Activated T-helper 1 cell treated with anti-CD3 and anti-CD28 coated beads, Interleukin-2, amount 50 U/mL, for 16 hours (primary cell): ENCODE results near the gene NABP1.

ENCODE experiments used
- DNase-seq, 2 donors: peaks; one replicate each; pipeline ENCODE4 v3.0.0-alpha.2; 2020; ENCODE audit warnings: low read depth in 1 of 2, low spot score in 1 of 2

The NABP1 gene

DNA sequence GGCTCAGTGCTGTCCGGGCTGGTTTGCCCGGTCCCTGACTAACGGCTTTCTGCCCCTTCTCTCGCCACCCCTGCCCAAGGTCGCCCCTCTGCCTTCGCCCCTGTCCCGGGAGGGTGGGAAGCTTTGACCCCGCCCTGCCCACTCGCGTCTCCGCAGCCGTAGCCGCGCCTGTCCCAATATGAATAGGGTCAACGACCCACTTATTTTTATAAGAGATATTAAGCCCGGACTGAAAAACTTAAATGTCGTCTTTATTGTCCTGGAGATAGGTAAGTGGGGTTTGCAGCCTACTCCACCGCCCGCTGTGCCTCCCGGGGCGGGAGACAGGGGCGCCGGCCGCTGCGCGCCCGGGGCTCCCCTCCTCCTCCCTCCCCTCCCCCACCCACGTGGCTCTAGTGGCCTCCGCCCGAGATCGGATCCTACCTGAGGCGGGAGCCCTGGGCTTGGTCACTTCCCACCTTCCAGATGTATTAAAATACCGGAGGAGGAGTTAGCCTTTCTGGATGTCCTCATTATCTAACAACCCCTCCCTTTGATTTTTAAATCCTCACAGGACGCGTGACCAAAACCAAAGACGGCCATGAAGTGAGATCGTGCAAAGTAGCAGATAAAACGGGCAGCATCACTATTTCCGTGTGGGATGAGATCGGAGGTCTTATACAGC lies 633 bp downstream of the NABP1 start:
- peak; percentile 24 to 45 for DNase-seq

GRCh38 chr2:191679818-191680600 lies 2.1 kb downstream of the NABP1 start:
- no peak for DNase-seq

DNA sequence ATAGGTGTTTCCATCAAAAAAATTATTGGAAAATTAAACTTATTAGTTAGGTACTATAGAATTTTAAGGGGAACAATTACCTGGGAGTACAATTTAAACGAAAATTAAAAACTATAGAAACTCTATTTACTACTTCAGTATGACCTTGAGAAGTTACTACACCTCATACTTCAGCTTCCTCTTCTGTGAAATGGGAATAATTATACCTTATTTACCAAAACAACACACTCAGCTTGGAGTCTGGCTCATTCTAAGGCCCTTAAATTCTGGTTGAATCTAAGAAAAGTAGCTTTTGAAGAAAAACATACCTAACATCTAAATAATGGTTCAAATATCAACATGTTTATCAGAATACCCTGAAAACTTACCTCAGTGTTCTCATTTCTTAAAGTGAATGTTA lies 2.7 kb downstream of the NABP1 start:
- no peak for DNase-seq

- no peak for DNase-seq
These were observed 4.2 kb downstream of the NABP1 start for GRCh38 chr2:191682126-191682525.

- no peak for DNase-seq
These were observed 8.1 kb downstream of the NABP1 start for GRCh38 chr2:191686066-191686465.

- DNase-seq: no peak
These were observed 8.8 kb downstream of the NABP1 start for GRCh38 chr2:191686729-191687128.

DNA sequence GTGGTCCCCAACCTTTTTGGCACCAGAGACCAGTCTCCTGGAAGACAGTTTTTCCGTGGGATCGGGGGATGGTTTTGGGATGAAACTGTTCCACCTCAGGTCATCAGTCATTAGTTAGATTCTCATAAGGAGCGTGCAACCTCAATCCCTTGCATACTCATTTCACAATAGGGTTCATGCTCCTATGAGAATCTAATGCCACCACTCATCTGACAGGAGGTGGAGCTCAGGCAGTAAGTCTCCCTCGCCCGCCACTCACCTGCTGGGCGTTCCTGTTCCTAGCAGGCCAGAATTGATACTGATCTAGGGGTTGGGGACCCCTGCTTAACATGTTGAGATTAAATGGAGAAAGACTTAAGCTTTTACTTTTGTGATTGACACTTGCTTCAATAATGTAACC lies 9.9 kb downstream of the NABP1 start:
- no peak for DNase-seq

DNA sequence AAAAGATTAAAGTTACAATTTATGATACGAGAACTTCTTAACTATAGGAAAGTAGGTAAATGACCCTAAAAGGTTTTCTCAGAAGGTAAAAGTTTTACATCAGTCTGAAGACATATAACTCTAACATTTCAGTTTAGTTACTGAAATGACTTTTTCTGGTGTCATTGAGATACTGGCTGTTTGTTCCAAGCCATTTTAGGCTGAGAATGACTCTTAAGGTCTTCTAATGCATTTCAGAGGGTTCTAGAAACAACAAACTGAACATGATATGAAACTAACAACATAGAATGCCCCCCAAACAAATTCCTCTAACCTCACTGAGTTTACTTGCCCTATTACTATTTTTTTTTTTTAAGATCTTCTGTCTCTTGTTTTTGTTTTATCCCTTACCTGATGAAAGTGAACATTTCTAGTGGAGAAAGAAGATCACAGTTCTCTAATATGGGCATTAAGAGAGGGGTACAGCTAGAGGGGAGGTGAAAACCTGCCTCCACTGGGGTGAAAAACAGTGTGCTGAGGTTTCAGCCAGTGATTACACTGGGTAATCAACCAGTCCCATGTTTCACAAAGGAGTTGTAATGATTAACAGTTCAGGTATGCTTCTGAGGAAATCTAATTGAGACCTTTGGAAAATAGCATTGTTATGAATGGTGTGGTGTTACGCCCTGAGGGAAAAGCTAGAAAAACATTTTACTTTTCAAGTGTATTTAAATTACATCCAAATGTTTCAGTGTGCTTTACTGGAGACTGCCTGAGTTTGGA lies 11.2 kb downstream of the NABP1 start:
- DNase-seq: no peak

DNA sequence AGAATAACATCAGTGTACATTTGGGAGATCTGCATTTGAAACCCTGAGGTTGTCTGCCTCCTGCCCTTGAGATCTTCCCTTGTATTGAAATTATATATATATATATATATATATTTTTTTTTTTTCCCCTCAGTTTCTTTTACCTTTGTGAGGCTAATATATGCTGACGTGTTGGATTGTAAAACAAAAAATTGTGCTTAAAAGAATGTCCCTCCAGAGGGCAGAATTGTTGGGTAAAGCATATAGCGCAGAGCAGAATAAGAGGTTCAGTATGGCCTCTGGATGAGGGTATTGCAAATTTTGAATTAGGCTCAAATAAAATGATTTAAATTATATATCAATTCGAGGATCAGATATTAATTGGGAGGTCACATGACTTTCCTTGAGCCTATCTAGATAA lies 12.4 kb downstream of the NABP1 start:
- DNase-seq: no peak

DNA sequence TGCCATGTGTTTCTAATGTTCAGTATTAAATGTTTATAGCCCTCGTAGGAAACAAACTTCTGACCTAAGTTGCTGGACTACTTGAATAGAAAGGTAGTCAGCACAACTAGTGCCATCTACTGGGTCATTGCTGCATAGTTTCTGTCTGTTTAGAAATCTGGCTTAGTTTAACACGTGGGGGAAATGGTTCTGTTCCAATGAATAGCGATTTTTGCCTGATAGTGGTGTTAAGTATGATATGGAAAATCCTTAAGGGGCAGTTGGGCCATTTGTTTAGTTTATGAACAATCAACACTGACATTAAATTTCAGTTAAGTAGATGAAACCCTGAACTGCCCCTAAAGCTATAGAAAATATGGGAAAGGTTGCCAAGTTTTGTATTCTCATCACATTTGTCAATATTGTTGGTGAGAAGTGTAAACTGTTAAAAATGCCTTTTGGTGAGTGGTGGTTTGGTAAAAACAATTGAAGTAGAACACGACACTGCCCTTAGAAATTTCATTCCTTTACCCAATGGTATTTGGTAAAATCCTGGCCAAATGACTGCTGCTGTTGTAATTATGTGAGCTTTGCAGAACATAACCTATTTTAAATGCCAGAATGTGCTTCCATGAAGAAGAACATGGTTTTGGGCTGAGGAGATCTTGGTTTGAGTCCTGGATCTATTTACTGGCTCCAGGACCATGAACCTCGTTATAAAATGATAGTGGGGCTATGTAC lies 13.2 kb downstream of the NABP1 start:
- no peak for DNase-seq

DNA sequence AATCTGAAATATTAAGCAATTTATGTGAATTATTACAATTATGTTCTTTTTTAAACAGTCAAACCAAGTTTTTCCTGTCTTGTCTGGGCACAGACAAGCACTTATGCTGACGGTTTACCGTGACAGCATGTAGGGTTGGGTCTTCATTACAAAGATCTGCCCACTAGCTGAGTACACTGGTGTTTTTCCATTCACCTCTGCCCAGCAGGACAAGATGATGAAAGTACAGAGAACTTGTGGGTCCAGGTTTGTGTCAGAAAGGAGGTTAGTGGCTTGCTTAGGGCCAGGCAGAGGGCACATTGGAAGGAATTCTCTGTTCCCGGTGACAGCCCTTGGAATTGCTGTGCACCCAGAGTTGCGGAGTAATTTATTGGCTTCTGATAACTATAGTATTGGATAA lies 14.0 kb downstream of the NABP1 start:
- DNase-seq: no peak

GRCh38 chr2:191692502-191693115 lies 14.7 kb downstream of the NABP1 start:
- DNase-seq: no peak

DNA sequence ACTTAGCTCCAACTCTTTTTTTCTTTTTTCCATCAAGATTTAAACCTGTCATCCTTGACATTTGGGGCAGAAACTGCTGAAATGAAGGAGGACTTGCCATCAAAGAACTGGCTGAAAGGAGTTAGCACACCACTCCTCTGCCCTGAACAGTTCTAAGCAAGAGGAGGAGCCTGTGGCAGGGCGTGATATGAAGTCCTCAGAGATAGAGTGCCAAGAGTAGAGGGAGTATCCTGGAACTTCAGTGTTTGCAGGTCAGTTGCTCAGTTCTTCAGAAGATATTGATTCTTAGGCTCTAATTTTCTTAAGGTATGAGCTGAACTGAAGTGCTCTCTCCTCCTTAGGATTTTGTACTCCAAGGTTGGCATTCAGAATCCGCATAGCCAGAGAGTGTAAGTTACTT lies 15.2 kb downstream of the NABP1 start:
- DNase-seq: no peak

DNA sequence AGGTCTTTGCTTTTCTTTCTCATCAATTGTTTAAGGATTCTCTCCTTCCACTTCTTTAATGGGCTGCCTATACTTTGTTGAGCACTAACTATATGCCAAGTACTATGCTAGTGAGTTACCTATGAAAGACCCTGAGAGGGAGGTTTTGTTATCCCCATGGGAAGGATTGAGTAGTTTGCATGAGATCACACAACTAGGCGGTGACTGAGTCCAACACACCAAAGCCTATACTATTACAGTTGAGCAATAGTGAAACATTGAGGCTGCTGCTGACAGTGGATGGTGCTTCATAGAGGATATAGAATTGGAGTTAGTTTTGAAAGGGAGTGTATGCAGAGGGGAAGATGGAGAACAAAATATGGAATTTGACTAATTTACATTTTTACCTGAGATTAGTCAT lies 15.8 kb downstream of the NABP1 start:
- DNase-seq: no peak

DNA sequence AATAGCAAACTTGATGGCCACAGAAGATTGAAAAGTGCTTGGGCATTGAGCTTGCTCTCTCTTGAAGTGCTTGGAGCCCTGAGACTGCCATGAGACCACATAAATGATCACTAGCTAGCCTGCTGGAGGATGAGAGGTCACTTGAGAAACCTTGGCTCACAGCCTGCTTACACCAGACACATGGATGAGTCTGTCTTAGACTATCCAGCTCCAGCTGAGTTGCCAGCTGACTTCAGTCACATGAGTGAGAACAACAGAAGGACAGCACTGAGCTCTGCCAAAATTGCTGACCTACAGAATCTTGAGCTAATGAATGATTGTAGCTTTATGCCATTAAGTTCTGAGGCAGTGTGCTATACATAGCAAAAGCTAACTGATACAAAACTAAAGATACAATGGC lies 18.1 kb downstream of the NABP1 start:
- DNase-seq: no peak

DNA sequence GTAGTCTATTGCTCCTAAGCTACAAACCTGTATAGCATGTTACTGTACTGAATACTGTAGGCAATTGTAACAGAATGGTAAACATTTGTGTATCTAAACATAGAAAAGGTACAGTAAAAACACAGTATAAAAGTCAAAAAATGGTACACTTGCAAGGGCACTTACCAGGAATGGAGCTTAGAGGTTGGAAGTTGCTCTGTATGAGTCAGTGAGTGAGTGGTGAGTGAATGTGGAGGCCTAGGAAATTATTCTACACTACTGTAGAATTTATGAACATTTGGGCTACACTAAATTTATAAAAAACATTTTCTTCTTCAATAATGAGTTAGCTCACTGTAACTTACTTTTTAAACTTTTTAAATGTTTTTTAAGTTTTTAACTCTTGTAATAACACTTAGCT lies 19.0 kb downstream of the NABP1 start:
- no peak for DNase-seq

- DNase-seq: no peak
These were observed 19.9 kb downstream of the NABP1 start for GRCh38 chr2:191697870-191698269.

DNA sequence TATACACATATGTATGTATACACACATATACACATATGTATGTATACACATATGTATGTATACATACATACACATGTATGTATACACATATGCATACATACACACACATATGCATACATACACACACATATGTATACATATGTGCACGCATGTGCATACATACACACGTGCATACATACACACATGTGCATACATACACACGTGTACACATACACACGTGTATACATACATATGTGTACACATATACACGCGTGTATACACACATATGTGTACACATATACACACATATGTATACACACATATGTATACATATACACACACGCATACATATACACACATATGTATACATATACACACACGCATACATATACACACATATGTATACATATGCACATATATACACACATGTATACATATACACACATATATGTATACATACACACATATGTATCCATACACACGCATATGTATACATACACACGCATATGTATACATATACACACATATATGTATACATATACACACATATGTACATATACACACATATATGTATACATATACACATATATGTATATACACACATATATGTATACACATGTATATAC lies 21.5 kb downstream of the NABP1 start:
- no peak for DNase-seq

DNA sequence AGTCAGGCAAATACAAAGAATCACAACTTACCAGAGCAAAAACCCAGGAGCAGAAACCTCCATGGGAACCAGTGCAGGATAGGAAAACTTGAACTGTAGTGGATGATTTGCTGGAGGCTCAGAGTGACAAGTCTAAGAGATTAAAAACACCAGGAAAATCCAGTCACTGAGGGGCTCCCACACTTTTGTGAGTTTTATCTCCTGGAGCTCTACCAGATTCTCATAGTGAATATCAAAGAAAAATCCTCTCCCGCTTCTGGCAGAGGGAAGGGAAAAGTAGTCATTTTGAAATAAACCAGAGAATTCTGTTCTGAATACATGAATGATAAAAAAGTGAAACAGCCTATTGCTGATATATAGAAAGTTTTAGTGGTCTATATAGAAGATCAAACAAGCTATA lies 23.1 kb downstream of the NABP1 start:
- DNase-seq: no peak

DNA sequence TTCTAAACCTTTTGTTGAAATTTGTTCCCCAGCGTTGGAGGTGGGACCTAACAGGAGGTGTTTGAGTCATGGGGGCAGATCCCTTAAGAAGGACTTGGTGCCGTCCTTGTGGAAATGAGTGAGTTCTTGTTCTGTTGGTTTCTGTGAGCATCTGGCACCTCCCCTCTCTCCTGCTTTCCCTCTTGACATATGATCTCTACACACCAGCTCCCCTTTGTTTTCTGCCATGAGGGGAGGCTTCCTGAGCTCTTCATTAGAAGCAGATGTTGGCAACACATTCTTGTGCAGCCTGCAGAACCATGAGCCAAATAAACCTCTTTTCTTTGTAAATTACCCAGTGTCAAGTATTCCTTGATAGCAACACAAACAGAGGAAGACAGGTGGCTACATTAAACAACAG lies 23.8 kb downstream of the NABP1 start:
- no peak for DNase-seq
